ENCODE results near the gene ZBTB44.
"Not testable (repeated sequence)": the region's sequence is repeated elsewhere in the genome, so short reads cannot be mapped to it uniquely, and the experiment has no call there.

Gene ZBTB44

DNA sequence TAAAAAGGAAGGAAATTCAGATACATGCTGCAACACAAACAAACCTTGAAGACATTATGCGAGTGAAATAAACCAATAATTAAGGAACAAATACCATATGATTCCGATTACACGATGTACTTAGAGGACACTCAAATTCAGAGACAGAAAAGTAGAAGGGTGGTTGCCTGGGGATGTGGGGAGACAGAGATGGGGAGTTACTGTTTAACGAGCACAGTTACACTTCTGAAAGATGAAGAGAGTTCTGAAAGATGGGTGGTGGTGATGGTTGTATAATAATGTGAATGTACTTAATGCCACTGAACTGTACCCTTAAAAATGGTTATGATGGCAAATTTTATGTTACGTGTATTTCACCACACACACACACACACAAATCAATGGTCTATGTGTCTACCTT, 14.7 kb downstream of the ZBTB44 start:
- TF ChIP-seq POLR2AphosphoS5 (IDR thresholded peaks at IDR 0.05; ENCODE audit: low read depth, low read length) = no peak
- no peak for TF ChIP-seq TAF1 (IDR thresholded peaks at IDR 0.05; ENCODE audit: low read depth, low read length)
- no peak for TF ChIP-seq PAX5 (IDR thresholded peaks at IDR 0.05; ENCODE audit: insufficient read depth, low read length, severe bottlenecking)
- no peak for TF ChIP-seq POLR2A (IDR thresholded peaks at IDR 0.05; ENCODE audit: low read depth, low read length)
- FAIRE-seq = peak; percentile 43
- DNase-seq (ENCODE audit: insufficient read length, low spot score) = no peak

GRCh38 chr11:130295657-130296056, 19.1 kb downstream of the ZBTB44 start:
- TF ChIP-seq TAF1 (IDR thresholded peaks at IDR 0.05; ENCODE audit: low read depth, low read length) (no peak), POU2F2 (IDR thresholded peaks at IDR 0.05; ENCODE audit: low read depth, low read length) (no peak), PAX5 (IDR thresholded peaks at IDR 0.05; ENCODE audit: insufficient read depth, low read length, severe bottlenecking) (no peak), SPI1 (IDR thresholded peaks at IDR 0.05; ENCODE audit: low read depth, low read length) (no peak), POLR2AphosphoS5 (IDR thresholded peaks at IDR 0.05; ENCODE audit: low read depth, low read length) (no peak), POLR2A (IDR thresholded peaks at IDR 0.05; ENCODE audit: low read depth, low read length) (no peak)
- no peak for FAIRE-seq

GRCh38 chr11:130282111-130282510, 32.6 kb downstream of the ZBTB44 start:
- DNase-seq (ENCODE audit: insufficient read length, low spot score) = no peak
- no peak for FAIRE-seq
- no peak for TF ChIP-seq SPI1 (IDR thresholded peaks at IDR 0.05; ENCODE audit: low read depth, low read length)
- no peak for TF ChIP-seq POU2F2 (IDR thresholded peaks at IDR 0.05; ENCODE audit: low read depth, low read length)
- no peak for TF ChIP-seq POLR2A (IDR thresholded peaks at IDR 0.05; ENCODE audit: low read depth, low read length)
- TF ChIP-seq TAF1 (IDR thresholded peaks at IDR 0.05; ENCODE audit: low read depth, low read length) = no peak
- TF ChIP-seq POLR2AphosphoS5 (IDR thresholded peaks at IDR 0.05; ENCODE audit: low read depth, low read length) = no peak
- TF ChIP-seq PAX5 (IDR thresholded peaks at IDR 0.05; ENCODE audit: insufficient read depth, low read length, severe bottlenecking) = no peak

More at GRCh38 chr11:130295657-130296056, 19.1 kb downstream of the ZBTB44 start:
- no peak for DNase-seq (ENCODE audit: insufficient read length, low spot score)

DNA sequence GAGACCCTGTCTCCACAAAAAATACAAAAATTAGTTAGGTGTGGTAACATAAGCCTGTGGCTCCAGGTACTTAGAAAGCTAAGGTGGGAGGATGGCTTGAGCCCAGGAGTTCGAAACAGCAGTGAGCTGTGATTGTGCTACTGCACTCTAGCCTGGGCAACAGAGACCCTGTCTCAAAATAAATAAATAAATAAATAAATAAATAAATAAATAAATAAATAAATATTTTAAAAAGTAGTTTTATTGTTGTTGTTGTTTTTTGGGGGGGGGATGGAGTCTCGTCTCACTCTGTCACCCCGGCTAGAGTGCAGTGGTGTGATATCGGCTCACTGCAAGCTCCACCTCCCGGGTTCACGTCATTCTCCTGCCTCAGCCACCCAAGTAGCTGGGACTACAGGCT, 33.4 kb downstream of the ZBTB44 start:
- FAIRE-seq; DNase-seq (ENCODE audit: insufficient read length, low spot score): not testable (repeated sequence)

DNA sequence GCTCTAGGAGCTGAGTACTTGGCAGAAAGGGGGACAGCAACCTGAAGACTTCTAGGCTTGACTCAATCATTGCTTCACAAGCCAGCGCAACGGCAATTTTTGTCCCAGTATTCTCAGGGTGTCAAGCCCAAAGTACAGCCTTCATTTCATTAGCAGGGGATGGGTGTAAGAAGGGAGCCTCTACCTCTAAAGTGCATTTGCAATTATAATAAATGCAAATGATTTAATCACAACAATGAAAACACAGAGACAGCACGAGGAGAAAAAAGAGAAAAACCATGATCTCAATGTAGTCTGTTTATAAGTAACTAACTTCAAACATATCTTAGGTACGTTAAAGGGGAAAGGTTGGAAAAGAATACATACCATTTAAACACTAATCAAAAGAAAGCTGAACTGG, 34.7 kb downstream of the ZBTB44 start:
- no peak for FAIRE-seq
- DNase-seq (ENCODE audit: insufficient read length, low spot score) = no peak
- TF ChIP-seq POU2F2 (IDR thresholded peaks at IDR 0.05; ENCODE audit: low read depth, low read length) (no peak), PAX5 (IDR thresholded peaks at IDR 0.05; ENCODE audit: insufficient read depth, low read length, severe bottlenecking) (no peak), POLR2AphosphoS5 (IDR thresholded peaks at IDR 0.05; ENCODE audit: low read depth, low read length) (no peak), SPI1 (IDR thresholded peaks at IDR 0.05; ENCODE audit: low read depth, low read length) (no peak), TAF1 (IDR thresholded peaks at IDR 0.05; ENCODE audit: low read depth, low read length) (no peak), POLR2A (IDR thresholded peaks at IDR 0.05; ENCODE audit: low read depth, low read length) (no peak)

GRCh38 chr11:130278745-130279144, 36.0 kb downstream of the ZBTB44 start:
- no peak for FAIRE-seq
- no peak for DNase-seq (ENCODE audit: insufficient read length, low spot score)
- TF ChIP-seq PAX5 (IDR thresholded peaks at IDR 0.05; ENCODE audit: insufficient read depth, low read length, severe bottlenecking) = no peak
- TF ChIP-seq POU2F2 (IDR thresholded peaks at IDR 0.05; ENCODE audit: low read depth, low read length) = no peak
- no peak for TF ChIP-seq POLR2A (IDR thresholded peaks at IDR 0.05; ENCODE audit: low read depth, low read length)
- TF ChIP-seq SPI1 (IDR thresholded peaks at IDR 0.05; ENCODE audit: low read depth, low read length) = no peak
- TF ChIP-seq POLR2AphosphoS5 (IDR thresholded peaks at IDR 0.05; ENCODE audit: low read depth, low read length) = no peak
- no peak for TF ChIP-seq TAF1 (IDR thresholded peaks at IDR 0.05; ENCODE audit: low read depth, low read length)

- TF ChIP-seq TAF1 (IDR thresholded peaks at IDR 0.05; ENCODE audit: low read depth, low read length) (no peak), POU2F2 (IDR thresholded peaks at IDR 0.05; ENCODE audit: low read depth, low read length) (no peak), POLR2A (IDR thresholded peaks at IDR 0.05; ENCODE audit: low read depth, low read length) (no peak), PAX5 (IDR thresholded peaks at IDR 0.05; ENCODE audit: insufficient read depth, low read length, severe bottlenecking) (no peak), SPI1 (IDR thresholded peaks at IDR 0.05; ENCODE audit: low read depth, low read length) (no peak)
- DNase-seq (ENCODE audit: insufficient read length, low spot score) (no peak), FAIRE-seq (peak; percentile 81)
Measured at GRCh38 chr11:130278151-130278550, 36.6 kb downstream of the ZBTB44 start.

- FAIRE-seq (no peak), DNase-seq (ENCODE audit: insufficient read length, low spot score) (no peak)
- no peak for TF ChIP-seq POU2F2 (IDR thresholded peaks at IDR 0.05; ENCODE audit: low read depth, low read length)
- no peak for TF ChIP-seq POLR2A (IDR thresholded peaks at IDR 0.05; ENCODE audit: low read depth, low read length)
- no peak for TF ChIP-seq TAF1 (IDR thresholded peaks at IDR 0.05; ENCODE audit: low read depth, low read length)
- TF ChIP-seq POLR2AphosphoS5 (IDR thresholded peaks at IDR 0.05; ENCODE audit: low read depth, low read length) = no peak
- TF ChIP-seq SPI1 (IDR thresholded peaks at IDR 0.05; ENCODE audit: low read depth, low read length) = no peak
- no peak for TF ChIP-seq PAX5 (IDR thresholded peaks at IDR 0.05; ENCODE audit: insufficient read depth, low read length, severe bottlenecking)
Measured at GRCh38 chr11:130272336-130272735, 42.4 kb downstream of the ZBTB44 start.

DNA sequence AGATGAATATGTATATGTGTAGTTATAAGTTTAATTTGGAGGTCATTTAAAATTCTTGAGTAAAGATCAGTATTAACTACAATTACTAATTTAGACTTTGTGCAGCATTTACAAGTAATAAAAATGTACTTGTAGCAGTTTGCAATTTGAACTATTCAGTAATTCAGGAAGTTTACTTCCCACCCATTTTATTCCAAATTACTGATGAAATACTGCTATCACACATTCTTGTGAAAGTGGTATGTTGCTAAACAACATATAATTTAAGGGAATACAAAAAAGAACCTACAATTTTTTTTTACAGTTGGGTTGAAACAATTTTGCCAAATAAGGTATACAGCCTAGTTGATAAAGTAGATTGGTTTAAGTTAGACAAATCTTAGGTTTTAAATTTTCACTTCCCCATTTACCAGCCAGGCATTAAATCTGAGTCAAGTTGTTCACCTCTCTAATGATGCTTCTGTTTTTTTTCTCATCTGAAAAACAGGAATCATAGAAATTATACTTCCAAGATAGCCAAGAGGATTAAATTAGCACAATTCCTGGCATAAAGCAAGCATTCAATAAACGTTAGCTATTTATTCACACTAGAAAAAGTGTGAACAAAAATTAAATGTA, 45.3 kb downstream of the ZBTB44 start:
- FAIRE-seq (peak; percentile 57), DNase-seq (ENCODE audit: insufficient read length, low spot score) (no peak)
- TF ChIP-seq SPI1 (IDR thresholded peaks at IDR 0.05; ENCODE audit: low read depth, low read length) = peak; percentile 96
- no peak for TF ChIP-seq TAF1 (IDR thresholded peaks at IDR 0.05; ENCODE audit: low read depth, low read length)
- no peak for TF ChIP-seq POLR2AphosphoS5 (IDR thresholded peaks at IDR 0.05; ENCODE audit: low read depth, low read length)

- DNase-seq (ENCODE audit: insufficient read length, low spot score) (no peak), FAIRE-seq (peak; percentile 43)
- TF ChIP-seq PAX5 (IDR thresholded peaks at IDR 0.05; ENCODE audit: insufficient read depth, low read length, severe bottlenecking) (no peak), POLR2A (IDR thresholded peaks at IDR 0.05; ENCODE audit: low read depth, low read length) (no peak), POU2F2 (IDR thresholded peaks at IDR 0.05; ENCODE audit: low read depth, low read length) (no peak), POLR2AphosphoS5 (IDR thresholded peaks at IDR 0.05; ENCODE audit: low read depth, low read length) (no peak), SPI1 (IDR thresholded peaks at IDR 0.05; ENCODE audit: low read depth, low read length) (no peak), TAF1 (IDR thresholded peaks at IDR 0.05; ENCODE audit: low read depth, low read length) (no peak)
Measured at GRCh38 chr11:130263351-130263750, 51.4 kb downstream of the ZBTB44 start.

All from GM12891 (cell line).